T-helper 1 cell treated with Interleukin-12 subunit alpha and Interleukin-12 subunit beta and Interleukin-4 antibody, amounts not matched to agents 30 μg/mL and 1 μg/mL, for 36 hours (primary cell): ENCODE data around the gene GBP1.
A peak's percentile ranks its signal among the peaks of the same experiment; 100 is the strongest.

Source experiments
- H3K27ac Mint-ChIP-seq: one replicate; pipeline ENCODE4 v1.8.0; 2021; ENCODE audit warnings: mild to moderate bottlenecking, mixed read lengths
- H3K27me3 Mint-ChIP-seq: one replicate; pipeline ENCODE4 v1.8.0; 2021; ENCODE audit warnings: low read depth, mixed read lengths
- H3K36me3 Mint-ChIP-seq: one replicate; pipeline ENCODE4 v1.8.0; 2021; ENCODE audit warnings: low read depth, mixed read lengths
- H3K4me1 Mint-ChIP-seq: one replicate; pipeline ENCODE4 v1.8.0; 2021; ENCODE audit warnings: low read depth, mixed read lengths
- H3K4me3 Mint-ChIP-seq: one replicate; pipeline ENCODE4 v1.8.0; 2021; ENCODE audit warnings: mild to moderate bottlenecking, moderate library complexity, mixed read lengths
- H3K9me3 Mint-ChIP-seq: one replicate; pipeline ENCODE4 v1.8.0; 2021; ENCODE audit warnings: mixed read lengths

Gene GBP1, protein sequence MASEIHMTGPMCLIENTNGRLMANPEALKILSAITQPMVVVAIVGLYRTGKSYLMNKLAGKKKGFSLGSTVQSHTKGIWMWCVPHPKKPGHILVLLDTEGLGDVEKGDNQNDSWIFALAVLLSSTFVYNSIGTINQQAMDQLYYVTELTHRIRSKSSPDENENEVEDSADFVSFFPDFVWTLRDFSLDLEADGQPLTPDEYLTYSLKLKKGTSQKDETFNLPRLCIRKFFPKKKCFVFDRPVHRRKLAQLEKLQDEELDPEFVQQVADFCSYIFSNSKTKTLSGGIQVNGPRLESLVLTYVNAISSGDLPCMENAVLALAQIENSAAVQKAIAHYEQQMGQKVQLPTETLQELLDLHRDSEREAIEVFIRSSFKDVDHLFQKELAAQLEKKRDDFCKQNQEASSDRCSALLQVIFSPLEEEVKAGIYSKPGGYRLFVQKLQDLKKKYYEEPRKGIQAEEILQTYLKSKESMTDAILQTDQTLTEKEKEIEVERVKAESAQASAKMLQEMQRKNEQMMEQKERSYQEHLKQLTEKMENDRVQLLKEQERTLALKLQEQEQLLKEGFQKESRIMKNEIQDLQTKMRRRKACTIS

DNA sequence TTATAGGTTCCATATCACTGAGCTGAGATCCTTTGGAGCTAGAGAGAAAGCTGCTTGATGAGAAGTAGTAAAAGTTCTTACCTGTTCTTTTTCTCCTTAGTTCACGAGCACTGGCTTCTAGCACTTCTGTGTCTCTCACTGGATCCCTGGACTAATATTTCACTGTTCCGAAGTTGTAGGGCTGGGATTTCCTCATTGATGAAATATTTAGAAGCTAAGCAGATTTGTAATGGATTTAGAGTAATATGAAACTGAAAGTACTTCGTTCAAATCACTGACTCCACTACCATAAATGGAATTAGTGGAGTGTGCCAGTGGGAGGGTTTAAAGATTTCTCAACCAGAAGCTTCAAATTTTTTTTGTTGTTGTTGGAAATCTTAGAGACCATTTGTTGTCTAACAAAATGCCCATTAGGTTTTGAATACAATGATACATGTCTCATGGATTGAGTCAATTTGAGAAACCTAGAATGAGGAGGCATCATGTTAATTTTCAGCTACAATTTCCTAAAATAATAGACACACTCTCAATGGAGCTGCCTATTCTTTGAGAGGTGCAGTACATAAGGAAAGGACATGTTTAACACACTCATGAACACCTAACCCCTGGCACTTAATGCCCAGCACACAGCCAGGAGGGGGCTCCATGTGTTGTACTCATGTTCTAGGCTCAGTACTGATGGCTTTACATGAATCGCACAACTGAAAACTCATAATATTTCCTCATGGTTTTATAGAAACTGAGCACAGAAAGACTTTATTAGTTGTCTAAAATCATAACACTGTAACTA lies at the start of gene GBP1:
Gene GBP1, minus strand, starts transcription at position 130 of the 790 bp plus-strand sequence. CDS start 1,974 bp downstream, outside the sequence.
- Mint-ChIP-seq H3K27ac (peak within 1 kb of the TSS; percentile 91), H3K9me3 (no peaks in the 10 kb centered on the region), H3K27me3 (no peaks in the 10 kb centered on the region), H3K36me3 (peaks cover 44% of the 10 kb centered on the region), H3K4me3 (peak within 1 kb of the TSS; percentile 86), H3K4me1 (peaks cover 46% of the 10 kb centered on the region)

- peaks cover 66% of the 10 kb centered on the region for H3K36me3 Mint-ChIP-seq
- no peak overlapping the region for H3K4me3 Mint-ChIP-seq
- peaks cover 34% of the 10 kb centered on the region for H3K4me1 Mint-ChIP-seq
- H3K27me3 Mint-ChIP-seq = no peaks in the 10 kb centered on the region
- H3K9me3 Mint-ChIP-seq = no peaks in the 10 kb centered on the region
- no peak overlapping the region for H3K27ac Mint-ChIP-seq
These were observed 49.7 kb upstream of the GBP1 start for GRCh38 chr1:89114662-89115061.

GRCh38 chr1:89112871-89113613 lies 48.0 kb upstream of the GBP1 start:
- Mint-ChIP-seq H3K27ac (no peak overlapping the region), H3K27me3 (no peaks in the 10 kb centered on the region), H3K4me3 (no peak overlapping the region), H3K4me1 (peaks cover 36% of the 10 kb centered on the region), H3K36me3 (peaks cover 82% of the 10 kb centered on the region), H3K9me3 (no peaks in the 10 kb centered on the region)

- Mint-ChIP-seq H3K4me1 (peaks cover 12% of the 10 kb centered on the region), H3K27ac (no peak overlapping the region), H3K27me3 (no peaks in the 10 kb centered on the region), H3K4me3 (no peak overlapping the region), H3K36me3 (peaks cover 69% of the 10 kb centered on the region), H3K9me3 (no peaks in the 10 kb centered on the region)
These were observed 39.7 kb upstream of the GBP1 start for GRCh38 chr1:89104687-89105086.

DNA sequence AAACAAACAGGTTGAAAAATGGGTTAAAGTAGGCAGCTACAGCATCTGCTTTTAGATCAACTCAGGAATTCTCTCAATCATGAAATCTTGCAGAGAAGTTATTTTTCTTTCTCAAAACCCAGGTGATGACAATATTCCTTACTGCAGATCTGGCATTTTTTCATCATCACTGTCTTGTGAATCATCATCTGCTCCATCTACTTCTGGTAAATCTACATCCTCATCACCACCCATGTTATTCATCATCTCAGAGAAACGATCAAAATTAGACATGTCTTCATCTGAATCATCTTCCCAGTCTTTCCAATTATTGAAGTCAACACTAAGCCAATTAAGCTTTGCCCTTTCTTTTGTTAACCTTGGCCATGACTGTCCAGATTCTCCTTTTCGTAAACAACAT lies 39.1 kb upstream of the GBP1 start:
- no peaks in the 10 kb centered on the region for H3K9me3 Mint-ChIP-seq
- H3K27ac Mint-ChIP-seq = no peak overlapping the region
- H3K36me3 Mint-ChIP-seq = peaks cover 66% of the 10 kb centered on the region
- no peaks in the 10 kb centered on the region for H3K27me3 Mint-ChIP-seq
- peaks cover 10% of the 10 kb centered on the region for H3K4me1 Mint-ChIP-seq
- H3K4me3 Mint-ChIP-seq = no peak overlapping the region

DNA sequence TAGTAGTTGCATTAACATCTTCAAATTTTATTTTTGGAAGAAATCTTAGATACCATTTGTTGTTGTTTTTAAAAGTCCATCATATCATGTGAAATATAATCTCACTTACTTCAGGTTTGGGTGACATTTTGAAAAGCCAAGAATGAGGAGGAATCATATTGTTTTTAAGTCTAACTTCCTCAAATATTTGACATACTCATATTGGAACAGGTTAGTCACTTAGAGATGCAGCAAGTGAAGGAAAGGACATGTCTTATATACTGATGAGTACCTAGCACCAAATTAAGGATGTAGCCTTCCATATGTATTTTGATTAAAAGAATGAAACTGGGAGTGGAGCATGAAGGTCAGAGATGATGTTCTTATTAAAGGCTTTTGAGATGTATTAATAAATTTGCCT lies 37.0 kb upstream of the GBP1 start:
- peaks cover 48% of the 10 kb centered on the region for H3K36me3 Mint-ChIP-seq
- peaks cover 12% of the 10 kb centered on the region for H3K9me3 Mint-ChIP-seq
- H3K27ac Mint-ChIP-seq = no peak overlapping the region
- H3K4me3 Mint-ChIP-seq = no peak overlapping the region
- H3K27me3 Mint-ChIP-seq = no peaks in the 10 kb centered on the region
- peaks cover 6% of the 10 kb centered on the region for H3K4me1 Mint-ChIP-seq

DNA sequence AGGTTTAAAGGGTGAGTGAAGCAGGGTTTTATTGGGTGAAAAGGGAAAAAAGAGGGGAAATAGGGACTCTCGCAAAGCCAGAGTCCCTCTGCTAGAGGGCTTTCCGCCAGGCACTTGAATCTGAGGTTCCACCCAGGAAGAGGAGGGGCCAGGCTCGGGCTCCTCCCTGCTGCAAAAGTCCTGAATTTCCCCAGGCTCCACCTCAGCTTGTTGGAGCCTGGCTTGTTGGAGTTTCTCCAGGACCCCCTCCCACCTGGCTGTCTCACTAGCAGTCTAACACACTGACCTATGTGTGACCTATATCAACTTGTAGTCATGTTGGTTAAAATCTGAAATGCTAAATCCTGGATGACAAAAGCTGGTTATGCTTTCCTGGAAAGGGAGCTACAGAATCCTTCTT lies 35.4 kb upstream of the GBP1 start:
- H3K27me3 Mint-ChIP-seq = peaks cover 3% of the 10 kb centered on the region
- peaks cover 3% of the 10 kb centered on the region for H3K4me1 Mint-ChIP-seq
- peaks cover 33% of the 10 kb centered on the region for H3K36me3 Mint-ChIP-seq
- H3K4me3 Mint-ChIP-seq = no peak overlapping the region
- H3K9me3 Mint-ChIP-seq = peaks cover 27% of the 10 kb centered on the region
- H3K27ac Mint-ChIP-seq = no peak overlapping the region

GRCh38 chr1:89098857-89099256 lies 33.8 kb upstream of the GBP1 start:
- Mint-ChIP-seq H3K27ac (no peak overlapping the region), H3K4me1 (no peaks in the 10 kb centered on the region), H3K36me3 (peaks cover 17% of the 10 kb centered on the region), H3K27me3 (peaks cover 3% of the 10 kb centered on the region), H3K4me3 (no peak overlapping the region), H3K9me3 (peaks cover 32% of the 10 kb centered on the region)

DNA sequence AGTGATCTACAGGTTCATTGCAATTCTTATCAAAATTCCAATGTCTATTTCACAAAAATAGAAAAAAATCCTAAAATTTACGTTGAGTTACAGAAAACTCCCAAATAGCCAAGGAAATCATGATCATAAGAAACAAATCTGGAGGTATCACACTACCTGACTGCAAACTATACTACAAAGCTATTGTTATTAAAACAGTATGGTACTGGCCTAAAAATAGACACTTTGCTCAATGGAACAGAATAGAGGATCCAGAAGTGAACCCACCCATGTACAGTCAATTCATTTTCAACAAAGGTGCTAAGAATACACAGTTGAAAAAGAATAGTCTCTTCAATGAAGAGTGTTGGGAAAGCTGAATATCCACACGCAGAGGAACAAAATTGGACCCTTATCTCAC lies 30.7 kb upstream of the GBP1 start:
- peaks cover 6% of the 10 kb centered on the region for H3K36me3 Mint-ChIP-seq
- peaks cover 32% of the 10 kb centered on the region for H3K9me3 Mint-ChIP-seq
- peaks cover 3% of the 10 kb centered on the region for H3K27me3 Mint-ChIP-seq
- H3K4me3 Mint-ChIP-seq = no peak overlapping the region
- H3K4me1 Mint-ChIP-seq = no peaks in the 10 kb centered on the region
- no peak overlapping the region for H3K27ac Mint-ChIP-seq

GRCh38 chr1:89089962-89090361 lies 25.0 kb upstream of the GBP1 start:
- no peaks in the 10 kb centered on the region for H3K4me1 Mint-ChIP-seq
- no peak overlapping the region for H3K27ac Mint-ChIP-seq
- H3K4me3 Mint-ChIP-seq = no peak overlapping the region
- H3K27me3 Mint-ChIP-seq = no peaks in the 10 kb centered on the region
- no peaks in the 10 kb centered on the region for H3K36me3 Mint-ChIP-seq
- H3K9me3 Mint-ChIP-seq = peaks cover 5% of the 10 kb centered on the region

DNA sequence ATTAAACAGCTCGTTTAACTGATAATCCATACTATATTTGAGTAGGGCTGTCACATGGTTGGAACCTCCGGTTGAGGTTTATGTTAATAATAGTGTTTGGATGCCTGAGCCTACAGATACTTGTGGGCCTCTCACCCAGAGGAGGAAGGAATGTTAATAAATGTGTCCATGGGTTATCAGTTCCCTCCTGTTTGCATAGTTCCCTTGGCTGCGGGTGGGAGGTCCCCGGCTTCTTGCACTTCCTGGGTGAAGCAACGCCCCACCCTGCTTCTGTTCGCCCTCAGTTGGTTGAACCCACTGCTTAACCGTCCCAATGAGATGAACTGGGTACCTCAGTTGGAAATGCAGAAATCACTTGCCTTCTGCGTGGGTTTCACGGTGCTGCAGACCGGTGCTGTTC lies 23.6 kb upstream of the GBP1 start:
- no peak overlapping the region for H3K4me3 Mint-ChIP-seq
- peaks cover 6% of the 10 kb centered on the region for H3K4me1 Mint-ChIP-seq
- no peak overlapping the region for H3K27ac Mint-ChIP-seq
- no peaks in the 10 kb centered on the region for H3K36me3 Mint-ChIP-seq
- H3K9me3 Mint-ChIP-seq = no peaks in the 10 kb centered on the region
- H3K27me3 Mint-ChIP-seq = no peaks in the 10 kb centered on the region

DNA sequence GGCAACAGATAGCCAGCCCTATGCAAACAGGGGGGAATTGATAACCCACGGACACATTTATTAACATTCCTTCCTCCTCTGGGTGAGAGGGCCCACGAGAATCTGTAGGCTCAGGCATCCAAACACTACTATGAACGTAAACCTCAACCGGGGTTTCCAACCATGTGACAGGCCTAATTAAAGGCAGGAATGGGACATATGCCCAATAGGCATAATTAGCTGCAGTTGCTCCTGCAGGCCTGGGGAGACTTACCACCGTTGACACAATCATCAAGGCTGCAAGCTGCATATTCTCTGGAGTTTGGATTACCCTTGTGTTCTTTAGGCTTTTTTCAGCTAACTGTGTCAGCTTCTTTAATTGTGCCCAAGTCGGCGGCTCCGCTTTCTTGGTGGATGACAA lies 22.2 kb upstream of the GBP1 start:
- Mint-ChIP-seq H3K36me3 (no peaks in the 10 kb centered on the region), H3K27me3 (no peaks in the 10 kb centered on the region), H3K4me3 (no peak overlapping the region), H3K27ac (no peak overlapping the region), H3K9me3 (no peaks in the 10 kb centered on the region), H3K4me1 (peaks cover 6% of the 10 kb centered on the region)

DNA sequence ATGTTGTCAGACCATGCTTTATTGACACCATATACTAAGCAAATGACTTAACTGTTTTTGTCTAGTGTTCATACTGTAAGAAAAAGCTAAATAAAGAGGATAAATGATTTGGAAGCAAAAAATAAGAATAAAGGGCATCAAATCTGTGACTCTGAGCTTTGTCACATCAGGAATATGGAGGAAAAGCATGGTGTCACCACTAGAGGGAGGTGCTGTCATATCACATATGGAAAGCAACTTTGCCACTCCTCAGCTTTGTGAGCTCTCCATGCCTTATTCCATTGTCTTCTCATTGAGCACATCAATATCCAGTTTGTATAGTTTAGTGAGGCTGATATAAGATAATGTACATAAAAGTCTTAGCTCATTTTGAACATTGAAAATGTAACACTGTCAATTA lies 20.8 kb upstream of the GBP1 start:
- Mint-ChIP-seq H3K36me3 (no peaks in the 10 kb centered on the region), H3K4me1 (peaks cover 6% of the 10 kb centered on the region), H3K27me3 (no peaks in the 10 kb centered on the region), H3K27ac (no peak overlapping the region), H3K9me3 (no peaks in the 10 kb centered on the region), H3K4me3 (no peak overlapping the region)

- H3K4me3 Mint-ChIP-seq = no peak overlapping the region
- H3K27ac Mint-ChIP-seq = no peak overlapping the region
- H3K36me3 Mint-ChIP-seq = peaks cover 2% of the 10 kb centered on the region
- peaks cover 17% of the 10 kb centered on the region for H3K9me3 Mint-ChIP-seq
- H3K27me3 Mint-ChIP-seq = no peaks in the 10 kb centered on the region
- H3K4me1 Mint-ChIP-seq = peaks cover 6% of the 10 kb centered on the region
These were observed 16.0 kb upstream of the GBP1 start for GRCh38 chr1:89081005-89081404.
